Gastrocnemius medialis (tissue), 4 donors: ENCODE measurements around the gene DDX42. TPM values are rescaled to one million over a fixed set of nuclear protein-coding genes. Genes with fewer than 3 reads are reported as not detected.
"Not testable (repeated sequence)": the region's sequence is repeated elsewhere in the genome, so short reads cannot be mapped to it uniquely, and the experiment has no call there.

ENCODE experiments used
- ATAC-seq, 2 donors: fragments of 150-250 bp; one replicate each; pipeline ENCODE4 v1.9.1; 2016
- DNase-seq, 2 donors: peaks; one replicate each; pipeline ENCODE4 v3.0.0-alpha.2; 2019
- H3K27ac ChIP-seq, 4 donors: fragments of 200-600 bp; sonication (generic); 1 replicate in 1 of 4; 2 replicates in 3 of 4; pipeline ENCODE4 v1.5.1; 2016 to 2018; ENCODE audit warnings: mild to moderate bottlenecking in 2 of 4, moderate library complexity in 1 of 4
- H3K27me3 ChIP-seq, 3 donors: fragments of 200-600 bp; sonication (generic) in 2 of 3; 1 replicate in 1 of 3; 2 replicates in 2 of 3; pipeline versions ENCODE4 v1.5.1 to v1.6.0; 2016 to 2019; ENCODE audit warnings: mild to moderate bottlenecking in 1 of 3, moderate library complexity in 1 of 3
- H3K36me3 ChIP-seq, 2 donors: fragments of 200-600 bp; sonication (generic) in 1 of 2; one replicate each; pipeline ENCODE4 v1.5.1; 2017 to 2018
- H3K4me1 ChIP-seq, 2 donors: fragments of 200-600 bp; sonication (generic) in 1 of 2; one replicate each; pipeline ENCODE4 v1.5.1; 2016 to 2017; ENCODE audit warnings: mild to moderate bottlenecking in 2 of 2
- H3K4me3 ChIP-seq, 4 donors: fragments of 200-600 bp; sonication (generic) in 3 of 4; 1 replicate in 1 of 4; 2 replicates in 3 of 4; pipeline ENCODE4 v1.5.1; 2016 to 2019; ENCODE audit warnings: mild to moderate bottlenecking in 2 of 4
- H3K9me3 ChIP-seq, 3 donors: fragments of 200-600 bp; sonication (generic) in 2 of 3; 1 replicate in 1 of 3; 2 replicates in 2 of 3; pipeline ENCODE4 v1.5.1; 2016 to 2019
- CTCF ChIP-seq, 5 experiments: fragments of 450-650 bp in 3 of 5; fragments of 200-600 bp in 2 of 5; sonication (generic) in 2 of 5; IDR thresholded peaks in 4 of 5; conservative IDR thresholded peaks in 1 of 5; 1 replicate in 4 of 5; 2 replicates in 1 of 5; pipeline ENCODE4 v1.5.1; 2016 to 2019; ENCODE audit warnings: antibody characterized with exemption in 5 of 5, mild to moderate bottlenecking in 3 of 5, moderate library complexity in 3 of 5
- POLR2A ChIP-seq, 2 donors: fragments of 450-650 bp; IDR thresholded peaks; one replicate each; pipeline ENCODE4 v1.6.1; 2017; ENCODE audit warnings: antibody characterized with exemption in 2 of 2, mild to moderate bottlenecking in 2 of 2, moderate library complexity in 2 of 2
- in situ Hi-C, 4 donors: fragments of 200-750 bp; cut with MboI; loops; one replicate each; pipeline versions ENCODE4 v1.15.0 to v1.8.0; 2017; ENCODE audit warnings: low sequenced_read_pairs in 4 of 4
- intact Hi-C: fragments of 100-400 bp; cut with DNase I; formaldehyde crosslinking; loops from one replicate; pipeline ENCODE4 v1.15.1; 2023; ENCODE audit warnings: low total_unique reads
- total RNA-seq, 4 donors: library from RNA; depleted of rRNA; stranded (reverse); fragments of >200 nt; gene quantifications; one replicate each; pipeline versions ENCODE4 v1.1.0 to v1.2.3, GENCODE V29; 2016

DDX42 gene
- total RNA-seq, 4 donors from 2014 or later = 35.9 to 71.6 (median 56.8) TPM

GRCh38 chr17:63786971-63787711 is 13.2 kb downstream of the DDX42 start:
- DNase-seq (no peak), ATAC-seq (no peak)
- Histone ChIP-seq H3K27me3 (no peaks in the 10 kb centered on the region), H3K4me3 (no peak overlapping the region), H3K9me3 (no peaks in the 10 kb centered on the region), H3K27ac (peak overlapping the region in 1 of 4 donors; percentile 68), H3K4me1 (peaks cover 11 to 15% of the 10 kb centered on the region in 2 donors), H3K36me3 (peaks cover 0 to 57% of the 10 kb centered on the region in 2 donors)
- intact Hi-C loops (no loop called here), in situ Hi-C loops (loop anchor here in 1 of 4 donors (5.0 kb wide), 1 partner anchor 50 kb away; no protein-coding TSS in a partner anchor)
- no peak for TF ChIP-seq CTCF (IDR thresholded peaks at IDR 0.05 in 4 of 5, conservative IDR thresholded peaks at IDR 0.05 in 1 of 5)
- no peak for TF ChIP-seq POLR2A (IDR thresholded peaks at IDR 0.05)

DNA sequence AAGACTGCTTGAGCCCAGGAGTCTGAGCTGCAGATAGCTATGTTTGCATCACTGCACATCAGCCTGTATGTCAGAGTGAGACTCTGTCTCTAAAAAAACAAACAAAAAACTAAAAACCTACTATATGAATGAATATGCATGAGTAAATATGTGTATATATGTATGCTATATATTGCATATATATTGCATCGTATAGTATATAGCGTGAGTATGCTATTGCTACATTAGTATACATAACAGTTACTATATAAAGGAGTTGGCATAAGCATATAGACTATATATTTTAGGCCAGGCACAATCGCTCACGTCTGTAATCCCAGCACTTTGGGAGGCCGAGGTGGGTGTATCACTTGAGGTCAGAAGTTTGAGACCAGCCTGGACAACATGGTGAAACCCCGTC is 16.1 kb downstream of the DDX42 start:
- no peak for ATAC-seq
- no peaks in the 10 kb centered on the region for H3K9me3 ChIP-seq
- H3K4me1 ChIP-seq = peaks cover 9 to 13% of the 10 kb centered on the region in 2 donors
- DNase-seq = no peak
- no peaks in the 10 kb centered on the region for H3K27me3 ChIP-seq
- no peak for TF ChIP-seq POLR2A (IDR thresholded peaks at IDR 0.05)
- TF ChIP-seq CTCF (IDR thresholded peaks at IDR 0.05 in 4 of 5, conservative IDR thresholded peaks at IDR 0.05 in 1 of 5) = no peak
- H3K27ac ChIP-seq = no peak overlapping the region
- H3K36me3 ChIP-seq = peaks cover 0 to 81% of the 10 kb centered on the region in 2 donors
- no peak overlapping the region for H3K4me3 ChIP-seq
- in situ Hi-C loops (no loop called here), intact Hi-C loops (no loop called here)

DNA sequence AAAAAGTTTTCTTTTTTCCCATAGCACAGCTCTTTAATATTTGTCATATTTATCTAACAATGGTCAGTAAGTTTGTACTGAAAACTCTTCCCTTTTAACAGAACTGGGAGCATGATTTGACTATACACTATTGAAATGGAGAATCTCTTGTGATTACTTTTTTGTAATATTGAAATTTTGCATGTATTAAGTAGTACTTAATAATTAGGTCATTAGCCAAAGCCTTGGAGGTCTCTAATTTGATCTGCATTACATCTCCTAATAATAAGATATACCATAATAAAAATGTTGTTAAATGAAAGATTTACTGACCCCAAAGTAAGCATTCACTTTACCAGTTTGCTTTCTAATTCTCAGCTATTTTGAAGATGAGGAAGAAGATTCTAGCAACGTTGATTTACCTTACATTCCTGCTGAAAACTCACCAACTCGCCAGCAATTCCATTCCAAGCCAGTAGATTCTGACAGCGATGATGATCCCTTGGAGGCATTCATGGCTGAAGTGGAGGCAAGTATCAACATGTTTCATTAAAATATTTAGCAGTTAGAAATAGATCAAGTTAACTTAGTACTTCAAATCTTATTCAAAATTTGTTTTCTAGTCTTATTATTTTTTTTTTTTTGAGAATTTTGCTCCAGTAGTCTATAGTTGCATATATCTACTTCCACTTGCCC is 18.2 kb downstream of the DDX42 start:
- no peak for ATAC-seq
- TF ChIP-seq CTCF (IDR thresholded peaks at IDR 0.05 in 4 of 5, conservative IDR thresholded peaks at IDR 0.05 in 1 of 5) (no peak), POLR2A (IDR thresholded peaks at IDR 0.05) (no peak)
- Histone ChIP-seq H3K4me1 (no peaks in the 10 kb centered on the region), H3K27ac (no peak overlapping the region), H3K27me3 (no peaks in the 10 kb centered on the region), H3K4me3 (no peak overlapping the region), H3K36me3 (peaks cover 0 to 96% of the 10 kb centered on the region in 2 donors), H3K9me3 (no peaks in the 10 kb centered on the region)
- in situ Hi-C loops (no loop called here), intact Hi-C loops (no loop called here)
- no peak for DNase-seq

- intact Hi-C loops, in situ Hi-C loops, ATAC-seq, H3K4me1 ChIP-seq, DNase-seq, H3K9me3 ChIP-seq, H3K27ac ChIP-seq, H3K4me3 ChIP-seq, H3K27me3 ChIP-seq: not testable (repeated sequence)
- peaks cover 0 to 100% of the 10 kb centered on the region in 2 donors for H3K36me3 ChIP-seq
These were observed 22.4 kb downstream of the DDX42 start for GRCh38 chr17:63796375-63796774.

DNA sequence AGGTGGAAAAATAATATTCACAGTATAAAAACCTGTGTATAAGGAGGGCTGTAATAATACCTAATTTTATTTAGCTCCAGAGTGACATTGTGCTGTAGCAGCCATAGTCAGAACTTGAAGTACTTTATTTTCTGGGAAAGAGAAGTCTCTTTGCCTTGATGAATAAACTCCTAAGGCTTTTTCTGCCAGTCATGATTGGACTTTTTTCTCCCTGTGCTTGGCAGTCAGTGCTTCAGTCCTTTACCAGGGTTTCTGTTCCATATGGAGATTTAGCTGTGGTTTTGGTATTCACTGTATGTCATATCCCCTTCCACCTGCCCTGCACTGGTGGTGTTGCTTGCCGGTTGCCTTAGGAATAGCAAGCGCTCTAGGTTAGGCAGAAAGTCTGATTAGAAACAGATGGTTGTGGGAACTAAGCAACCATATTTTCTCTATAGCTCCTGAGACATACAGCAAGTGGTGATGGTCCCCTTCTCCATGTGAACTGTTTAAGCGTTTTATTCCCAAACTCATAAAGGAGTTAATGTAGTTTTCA is 24.7 kb downstream of the DDX42 start:
- intact Hi-C loops = no loop called here
- ATAC-seq = no peak

More for the DNA sequence above, 24.7 kb downstream of the DDX42 start:
- DNase-seq = no peak
- Histone ChIP-seq H3K27me3 (no peaks in the 10 kb centered on the region), H3K9me3 (no peaks in the 10 kb centered on the region), H3K36me3 (peaks cover 0 to 100% of the 10 kb centered on the region in 2 donors), H3K4me1 (no peaks in the 10 kb centered on the region), H3K27ac (no peak overlapping the region), H3K4me3 (no peak overlapping the region)
- in situ Hi-C loops = no loop called here
- TF ChIP-seq CTCF (IDR thresholded peaks at IDR 0.05 in 4 of 5, conservative IDR thresholded peaks at IDR 0.05 in 1 of 5) (no peak), POLR2A (IDR thresholded peaks at IDR 0.05) (no peak)
